Measurements from ENCODE around the gene SRBD1.

The SRBD1 gene

DNA sequence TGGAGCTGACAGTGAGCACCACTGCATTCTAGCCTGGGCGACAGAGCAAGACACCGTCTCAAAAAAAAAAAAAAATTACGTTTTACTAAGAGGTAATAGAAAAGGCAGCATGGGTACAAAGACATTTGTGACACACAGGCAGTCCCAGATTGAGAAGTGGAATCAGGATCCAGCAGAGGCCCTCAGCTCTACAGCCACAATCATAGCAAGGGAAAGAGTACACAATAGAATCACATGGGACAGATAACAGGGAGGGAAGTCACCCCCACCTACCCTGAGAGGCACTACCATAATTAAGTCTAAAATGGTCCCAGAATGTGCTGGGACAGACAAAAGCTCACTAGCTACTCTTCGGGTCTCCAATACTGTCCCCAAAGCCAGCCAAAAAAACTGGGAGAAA is 12.5 kb downstream of the SRBD1 start:
- TF ChIP-seq, protein P1, sequence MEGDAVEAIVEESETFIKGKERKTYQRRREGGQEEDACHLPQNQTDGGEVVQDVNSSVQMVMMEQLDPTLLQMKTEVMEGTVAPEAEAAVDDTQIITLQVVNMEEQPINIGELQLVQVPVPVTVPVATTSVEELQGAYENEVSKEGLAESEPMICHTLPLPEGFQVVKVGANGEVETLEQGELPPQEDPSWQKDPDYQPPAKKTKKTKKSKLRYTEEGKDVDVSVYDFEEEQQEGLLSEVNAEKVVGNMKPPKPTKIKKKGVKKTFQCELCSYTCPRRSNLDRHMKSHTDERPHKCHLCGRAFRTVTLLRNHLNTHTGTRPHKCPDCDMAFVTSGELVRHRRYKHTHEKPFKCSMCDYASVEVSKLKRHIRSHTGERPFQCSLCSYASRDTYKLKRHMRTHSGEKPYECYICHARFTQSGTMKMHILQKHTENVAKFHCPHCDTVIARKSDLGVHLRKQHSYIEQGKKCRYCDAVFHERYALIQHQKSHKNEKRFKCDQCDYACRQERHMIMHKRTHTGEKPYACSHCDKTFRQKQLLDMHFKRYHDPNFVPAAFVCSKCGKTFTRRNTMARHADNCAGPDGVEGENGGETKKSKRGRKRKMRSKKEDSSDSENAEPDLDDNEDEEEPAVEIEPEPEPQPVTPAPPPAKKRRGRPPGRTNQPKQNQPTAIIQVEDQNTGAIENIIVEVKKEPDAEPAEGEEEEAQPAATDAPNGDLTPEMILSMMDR (IDR thresholded peaks at IDR 0.05; ENCODE audit: low read depth, low read length, missing control alignments): no peak
- no peak for DNase-seq (ENCODE audit: low read depth)
- H3K4me3 ChIP-seq (ENCODE audit: low read depth, low read length): no peak overlapping the region

DNA sequence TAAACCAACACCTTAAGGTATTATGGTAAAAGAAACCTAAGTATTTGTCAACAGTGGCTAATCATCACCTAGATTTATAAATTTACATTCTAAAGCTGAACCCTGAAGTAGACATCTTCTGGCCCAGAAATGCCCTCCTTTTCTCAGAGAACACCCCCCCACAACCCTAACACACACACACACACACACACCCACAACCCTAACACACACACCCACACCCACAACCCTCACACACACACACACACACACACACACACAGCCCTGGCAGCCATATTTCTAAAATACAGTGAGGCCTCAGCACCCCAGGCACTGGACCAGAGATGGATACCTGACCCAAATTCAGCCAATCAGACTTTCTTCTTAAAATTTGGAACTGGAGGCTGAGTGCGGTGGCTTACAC is 14.3 kb downstream of the SRBD1 start:
- H3K4me3 ChIP-seq (ENCODE audit: low read depth, low read length): no peak overlapping the region
- no peak for DNase-seq (ENCODE audit: low read depth)
- TF ChIP-seq, protein P1 (IDR thresholded peaks at IDR 0.05; ENCODE audit: low read depth, low read length, missing control alignments): no peak

DNA sequence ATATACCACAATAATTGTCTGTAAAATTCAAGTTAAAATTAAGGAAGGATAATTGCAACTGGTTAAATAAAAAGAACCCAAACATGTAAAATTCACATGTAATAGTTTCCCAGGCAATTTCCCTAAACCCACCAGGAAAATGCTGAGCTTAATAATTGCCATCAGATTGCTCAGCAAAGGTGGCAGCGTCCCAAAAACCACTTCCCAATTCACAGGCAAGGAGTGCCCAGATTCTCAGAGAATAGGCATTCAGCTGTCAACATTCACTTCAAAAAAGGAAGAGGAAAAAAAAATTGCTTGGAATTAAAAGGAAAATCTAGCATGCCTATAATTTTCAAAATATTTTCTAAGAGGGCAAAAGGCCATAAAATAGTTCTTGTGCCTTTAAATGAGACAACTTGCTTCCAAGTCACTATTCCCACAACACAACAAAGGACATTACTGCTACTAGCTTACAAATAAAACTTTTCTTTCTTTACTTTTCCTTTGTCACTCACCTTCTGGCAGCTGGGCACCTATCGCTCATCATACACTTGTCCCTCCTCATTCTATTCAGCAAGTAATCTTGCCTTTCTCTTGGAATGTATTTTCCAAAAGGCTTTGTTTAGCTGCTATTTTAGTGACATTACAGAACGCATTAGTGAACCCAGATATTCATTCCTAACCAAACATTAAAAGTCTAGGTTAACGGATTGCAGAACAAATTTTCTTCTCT is 15.2 kb downstream of the SRBD1 start:
- TF ChIP-seq, protein P1 (IDR thresholded peaks at IDR 0.05; ENCODE audit: low read depth, low read length, missing control alignments): no peak
- no peak for DNase-seq (ENCODE audit: low read depth)
- no peak overlapping the region for H3K4me3 ChIP-seq (ENCODE audit: low read depth, low read length)

DNA sequence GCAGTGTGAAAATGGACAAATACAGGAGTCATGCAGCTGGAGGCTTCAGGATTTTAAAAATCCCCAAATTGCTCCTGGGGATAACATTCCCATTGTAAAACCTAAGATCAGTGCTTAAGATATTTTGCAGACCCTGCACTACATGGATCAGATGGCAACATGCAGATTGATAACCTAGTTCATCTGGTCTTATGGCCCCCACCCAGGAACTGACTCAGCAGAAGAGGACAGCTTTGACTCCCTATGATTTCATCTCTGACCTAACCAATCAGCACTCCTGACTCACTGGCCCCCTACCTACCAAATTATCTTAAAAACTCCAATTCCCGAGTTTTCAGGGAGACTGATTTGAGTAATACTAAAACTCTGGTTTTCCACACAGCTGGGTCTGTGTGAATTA is 20.0 kb downstream of the SRBD1 start:
- TF ChIP-seq, protein P1 (IDR thresholded peaks at IDR 0.05; ENCODE audit: low read depth, low read length, missing control alignments): no peak
- H3K4me3 ChIP-seq (ENCODE audit: low read depth, low read length): no peak overlapping the region
- DNase-seq (ENCODE audit: low read depth): no peak

DNA sequence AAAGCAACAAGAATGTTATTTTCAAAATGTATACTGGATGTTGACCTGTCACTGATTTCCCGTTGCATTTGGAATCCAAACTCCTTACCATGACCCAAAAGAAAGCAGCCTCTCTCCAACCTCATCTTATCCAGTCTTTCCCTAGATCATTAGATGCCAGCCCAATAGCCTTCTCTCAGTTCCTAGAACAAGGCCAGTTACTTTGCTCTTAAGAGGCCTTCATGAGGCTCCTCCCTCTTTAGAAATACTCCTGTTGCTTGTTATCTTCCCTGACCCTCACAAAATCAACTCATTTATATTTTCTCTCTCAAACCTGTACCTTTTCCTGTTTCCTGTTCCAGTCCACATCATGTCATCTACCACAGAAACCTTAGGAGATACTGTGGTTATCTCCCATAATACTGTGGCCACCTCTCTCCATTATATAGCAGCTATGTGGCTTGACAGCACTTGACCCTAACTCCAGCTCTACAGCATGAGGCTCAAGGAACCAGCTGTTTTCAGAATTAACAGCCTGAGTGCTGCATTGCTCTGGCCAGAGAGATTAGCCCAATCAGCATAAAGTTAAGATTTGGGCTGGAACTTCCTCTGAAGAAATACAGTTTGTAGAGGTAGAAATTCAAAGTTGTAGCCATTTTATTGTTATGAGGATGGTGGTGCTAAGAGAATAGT is 22.8 kb downstream of the SRBD1 start:
- TF ChIP-seq, protein P1 (IDR thresholded peaks at IDR 0.05; ENCODE audit: low read depth, low read length, missing control alignments): no peak
- H3K4me3 ChIP-seq (ENCODE audit: low read depth, low read length): no peak overlapping the region
- DNase-seq (ENCODE audit: low read depth): no peak

DNA sequence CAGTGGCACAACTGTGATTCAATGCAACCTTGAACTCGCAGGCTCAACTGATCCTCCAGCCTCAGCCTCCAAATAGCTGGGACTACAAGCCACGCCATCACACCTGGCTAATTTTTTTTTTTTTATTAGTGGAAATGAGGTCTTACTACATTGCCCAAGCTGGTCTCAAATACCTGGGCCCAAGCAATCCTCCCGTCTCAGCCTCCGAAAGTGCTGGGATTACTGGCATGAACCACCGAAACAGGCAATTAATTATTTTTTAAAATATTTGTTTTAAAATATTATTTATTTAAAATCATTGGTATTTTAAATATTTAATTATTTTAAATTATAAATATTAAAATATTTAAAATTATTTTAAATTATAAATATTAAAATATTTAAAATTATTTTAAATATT is 24.5 kb downstream of the SRBD1 start:
- no peak overlapping the region for H3K4me3 ChIP-seq (ENCODE audit: low read depth, low read length)
- no peak for DNase-seq (ENCODE audit: low read depth)

More for the DNA sequence above, 24.5 kb downstream of the SRBD1 start:
- TF ChIP-seq, protein P1 (IDR thresholded peaks at IDR 0.05; ENCODE audit: low read depth, low read length, missing control alignments): no peak

Data from GM12864 (cell line).